ENCODE measurements around the gene CPA3.

DNA sequence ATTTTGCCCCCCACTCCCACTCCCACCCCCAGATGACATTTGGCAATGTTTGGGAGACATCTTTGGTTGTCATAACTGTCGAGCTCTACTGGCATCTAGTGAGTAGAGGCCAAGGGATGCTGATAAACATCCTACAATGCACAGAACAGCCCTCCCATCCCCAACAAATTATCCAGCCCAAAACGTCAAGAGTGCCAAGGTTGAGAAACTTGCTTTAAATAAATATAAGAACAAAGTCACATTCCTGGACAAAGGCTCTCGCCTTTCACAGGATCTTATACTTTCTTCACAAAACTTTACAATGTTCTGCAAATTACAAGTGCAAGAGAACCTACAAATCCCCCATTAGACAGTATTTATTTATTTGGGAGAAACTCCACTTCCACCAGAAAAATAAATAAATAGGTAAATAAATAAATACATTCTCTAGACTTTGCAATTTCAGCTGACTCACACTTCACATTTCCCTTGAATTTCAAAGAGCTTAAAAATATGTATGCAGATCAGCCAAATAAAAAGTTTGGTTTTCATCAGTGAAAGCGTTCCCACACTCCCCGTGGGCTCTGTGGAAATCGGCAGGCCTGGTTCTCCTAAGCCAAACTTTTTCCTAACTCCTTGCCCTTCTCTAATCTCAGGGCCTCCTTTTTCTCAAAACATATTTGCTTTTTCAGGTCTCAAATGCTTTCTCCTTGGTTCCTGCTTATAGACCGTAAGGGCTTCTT lies 12.7 kb upstream of the CPA3 start:
- TF ChIP-seq, protein P1, sequence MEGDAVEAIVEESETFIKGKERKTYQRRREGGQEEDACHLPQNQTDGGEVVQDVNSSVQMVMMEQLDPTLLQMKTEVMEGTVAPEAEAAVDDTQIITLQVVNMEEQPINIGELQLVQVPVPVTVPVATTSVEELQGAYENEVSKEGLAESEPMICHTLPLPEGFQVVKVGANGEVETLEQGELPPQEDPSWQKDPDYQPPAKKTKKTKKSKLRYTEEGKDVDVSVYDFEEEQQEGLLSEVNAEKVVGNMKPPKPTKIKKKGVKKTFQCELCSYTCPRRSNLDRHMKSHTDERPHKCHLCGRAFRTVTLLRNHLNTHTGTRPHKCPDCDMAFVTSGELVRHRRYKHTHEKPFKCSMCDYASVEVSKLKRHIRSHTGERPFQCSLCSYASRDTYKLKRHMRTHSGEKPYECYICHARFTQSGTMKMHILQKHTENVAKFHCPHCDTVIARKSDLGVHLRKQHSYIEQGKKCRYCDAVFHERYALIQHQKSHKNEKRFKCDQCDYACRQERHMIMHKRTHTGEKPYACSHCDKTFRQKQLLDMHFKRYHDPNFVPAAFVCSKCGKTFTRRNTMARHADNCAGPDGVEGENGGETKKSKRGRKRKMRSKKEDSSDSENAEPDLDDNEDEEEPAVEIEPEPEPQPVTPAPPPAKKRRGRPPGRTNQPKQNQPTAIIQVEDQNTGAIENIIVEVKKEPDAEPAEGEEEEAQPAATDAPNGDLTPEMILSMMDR (IDR thresholded peaks at IDR 0.05 in 8 of 11, conservative IDR thresholded peaks at IDR 0.05 in 3 of 11) = no peak
- TF ChIP-seq POLR2A (IDR thresholded peaks at IDR 0.05) (no peak), POLR2AphosphoS5 (IDR thresholded peaks at IDR 0.05) (no peak)
